Gastroesophageal sphincter (tissue), 4 donors: Measurements from ENCODE around the gene CYP4F22. TPM values are rescaled to one million over a fixed set of nuclear protein-coding genes. Genes with fewer than 3 reads are reported as not detected.
"Not testable (repeated sequence)": the region's sequence is repeated elsewhere in the genome, so short reads cannot be mapped to it uniquely, and the experiment has no call there.

Experiments
- ATAC-seq: fragments of 150-250 bp; one replicate; pipeline ENCODE4 v1.9.1; 2016; ENCODE audit warnings: mild to moderate bottlenecking, moderate library complexity
- H3K27ac ChIP-seq, 4 donors: fragments of 200-600 bp; sonication (generic) in 3 of 4; 1 replicate in 3 of 4; 2 replicates in 1 of 4; pipeline ENCODE4 v1.5.1; 2016 to 2019
- H3K27me3 ChIP-seq: fragments of 200-600 bp; sonication (generic); one replicate; pipeline ENCODE4 v1.5.1; 2019
- H3K36me3 ChIP-seq, 2 donors: fragments of 200-600 bp; sonication (generic); one replicate each; pipeline ENCODE4 v1.5.1; 2019; ENCODE audit warnings: control low read depth in 1 of 2
- H3K4me1 ChIP-seq, 3 donors: fragments of 200-600 bp; sonication (generic); 1 replicate in 2 of 3; 2 replicates in 1 of 3; pipeline ENCODE4 v1.5.1; 2016 to 2019; ENCODE audit warnings: control low read depth in 2 of 3
- H3K4me3 ChIP-seq, 2 donors: fragments of 200-600 bp; sonication (generic); one replicate each; pipeline ENCODE4 v1.5.1; 2019; ENCODE audit warnings: mild to moderate bottlenecking in 1 of 2, moderate library complexity in 1 of 2
- H3K9me3 ChIP-seq, 3 donors: fragments of 200-600 bp; sonication (generic); one replicate each; pipeline ENCODE4 v1.5.1; 2017 to 2019; ENCODE audit warnings: control low read depth in 2 of 3
- EP300 ChIP-seq: sonication (generic); formaldehyde crosslinking; IDR thresholded peaks from one replicate; pipeline ENCODE4 v1.6.1; 2017; ENCODE audit warnings: antibody characterized with exemption, mild to moderate bottlenecking
- POLR2A ChIP-seq, 2 donors: fragments of 450-650 bp; IDR thresholded peaks; one replicate each; pipeline ENCODE4 v1.6.1; 2017; ENCODE audit warnings: antibody characterized with exemption in 2 of 2, mild to moderate bottlenecking in 2 of 2, moderate library complexity in 1 of 2
- POLR2AphosphoS5 ChIP-seq: sonication (generic); formaldehyde crosslinking; IDR thresholded peaks from one replicate; pipeline ENCODE4 v1.6.1; 2017; ENCODE audit warnings: antibody characterized with exemption
- WGBS, 2 donors: methylation state at CpG; one replicate each; pipeline ENCODE4 v1.1.5; 2018; ENCODE audit warnings: low coverage in 1 of 2; 5-methylcytosine and 5-hydroxymethylcytosine counted together
- total RNA-seq, 4 donors: library from RNA; depleted of rRNA; stranded (reverse); fragments of >200 nt; gene quantifications; one replicate each; pipeline ENCODE4 v1.1.0, GENCODE V29; 2016
- TF ChIP-seq, protein P1 (sequence below), 4 experiments: fragments of 200-600 bp in 2 of 4; fragments of 450-650 bp in 2 of 4; sonication (generic) in 1 of 4; IDR thresholded peaks; one replicate each; pipeline ENCODE4 v1.5.1; 2017 to 2019; ENCODE audit warnings: antibody characterized with exemption in 4 of 4, mild to moderate bottlenecking in 2 of 4, moderate library complexity in 2 of 4

Gene CYP4F22
- total RNA-seq, 4 donors from 2014 or later: 0.19 to 0.47 (median 0.47) TPM; not detected in 1

DNA sequence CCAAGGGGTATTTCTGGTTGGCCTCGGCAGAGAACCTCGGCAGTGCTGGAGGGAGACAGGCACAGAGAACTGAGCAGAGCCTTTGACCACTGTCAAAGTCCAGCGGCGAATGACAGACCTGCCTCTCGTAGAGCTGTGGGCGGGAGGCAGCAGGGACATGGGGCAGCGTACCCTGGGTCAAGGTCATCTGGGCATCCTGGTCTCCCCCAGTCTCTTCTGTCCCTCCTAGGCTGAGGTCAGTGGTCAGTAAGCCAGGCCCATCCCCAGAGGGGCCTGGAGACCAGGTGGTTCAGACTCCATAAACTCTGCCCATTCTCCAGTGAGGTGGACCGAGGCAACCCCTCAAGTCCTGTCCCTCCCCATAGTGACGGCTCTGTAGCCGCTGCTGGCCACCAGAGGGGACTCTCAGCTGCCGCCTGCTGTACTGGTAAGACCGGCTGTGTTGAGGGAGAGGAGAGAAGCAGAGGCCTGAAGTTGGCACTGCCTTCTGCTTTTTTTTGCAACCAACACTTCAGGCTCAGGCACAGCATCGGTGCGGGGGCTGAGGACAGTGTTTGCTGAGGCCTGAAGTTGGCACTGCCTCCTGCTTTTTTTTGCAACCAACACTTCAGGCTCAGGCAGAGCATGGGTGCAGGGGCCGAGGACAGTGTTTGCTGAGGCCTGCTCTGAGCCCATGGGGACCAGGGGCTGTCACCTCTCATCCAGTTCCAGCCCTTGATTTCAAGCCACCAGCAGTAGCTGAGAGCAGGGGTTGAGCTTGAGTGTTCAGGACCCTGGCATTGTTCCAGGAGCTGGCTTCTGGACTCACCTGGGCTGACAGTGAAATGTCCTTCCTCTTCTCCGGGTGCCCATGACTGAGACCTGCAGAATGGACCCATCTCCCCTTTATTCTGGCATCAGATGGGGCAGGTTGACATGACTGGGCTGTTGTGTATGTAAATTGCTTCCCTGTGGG is 28.7 kb upstream of the CYP4F22 start, which contains the start of gene PGLYRP2:
TSS of gene PGLYRP2 (minus strand) at position 111 of the 955 bp plus-strand sequence. CDS start 130 bp downstream, outside the sequence.
- H3K27ac ChIP-seq: no peak within 1 kb of the TSS
- WGBS, 2 donors: 65% methylated on average over 2 of the region's 16 CpGs; no CpG with 5 or more reads in 1 of the 2 donors
- no peaks in the 10 kb centered on the region for H3K36me3 ChIP-seq
- H3K4me1 ChIP-seq: no peaks in the 10 kb centered on the region
- no peak within 1 kb of the TSS for H3K4me3 ChIP-seq
- H3K27me3 ChIP-seq: no peaks in the 10 kb centered on the region
- peaks cover 0 to 5% (median 0%) of the 10 kb centered on the region in 3 donors for H3K9me3 ChIP-seq
- no peak for ATAC-seq
- no peak for TF ChIP-seq EP300
- TF ChIP-seq, protein P1, sequence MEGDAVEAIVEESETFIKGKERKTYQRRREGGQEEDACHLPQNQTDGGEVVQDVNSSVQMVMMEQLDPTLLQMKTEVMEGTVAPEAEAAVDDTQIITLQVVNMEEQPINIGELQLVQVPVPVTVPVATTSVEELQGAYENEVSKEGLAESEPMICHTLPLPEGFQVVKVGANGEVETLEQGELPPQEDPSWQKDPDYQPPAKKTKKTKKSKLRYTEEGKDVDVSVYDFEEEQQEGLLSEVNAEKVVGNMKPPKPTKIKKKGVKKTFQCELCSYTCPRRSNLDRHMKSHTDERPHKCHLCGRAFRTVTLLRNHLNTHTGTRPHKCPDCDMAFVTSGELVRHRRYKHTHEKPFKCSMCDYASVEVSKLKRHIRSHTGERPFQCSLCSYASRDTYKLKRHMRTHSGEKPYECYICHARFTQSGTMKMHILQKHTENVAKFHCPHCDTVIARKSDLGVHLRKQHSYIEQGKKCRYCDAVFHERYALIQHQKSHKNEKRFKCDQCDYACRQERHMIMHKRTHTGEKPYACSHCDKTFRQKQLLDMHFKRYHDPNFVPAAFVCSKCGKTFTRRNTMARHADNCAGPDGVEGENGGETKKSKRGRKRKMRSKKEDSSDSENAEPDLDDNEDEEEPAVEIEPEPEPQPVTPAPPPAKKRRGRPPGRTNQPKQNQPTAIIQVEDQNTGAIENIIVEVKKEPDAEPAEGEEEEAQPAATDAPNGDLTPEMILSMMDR (IDR thresholded peaks at IDR 0.05): no peak
- no peak for TF ChIP-seq POLR2A (IDR thresholded peaks at IDR 0.05)
- no peak for TF ChIP-seq POLR2AphosphoS5

DNA sequence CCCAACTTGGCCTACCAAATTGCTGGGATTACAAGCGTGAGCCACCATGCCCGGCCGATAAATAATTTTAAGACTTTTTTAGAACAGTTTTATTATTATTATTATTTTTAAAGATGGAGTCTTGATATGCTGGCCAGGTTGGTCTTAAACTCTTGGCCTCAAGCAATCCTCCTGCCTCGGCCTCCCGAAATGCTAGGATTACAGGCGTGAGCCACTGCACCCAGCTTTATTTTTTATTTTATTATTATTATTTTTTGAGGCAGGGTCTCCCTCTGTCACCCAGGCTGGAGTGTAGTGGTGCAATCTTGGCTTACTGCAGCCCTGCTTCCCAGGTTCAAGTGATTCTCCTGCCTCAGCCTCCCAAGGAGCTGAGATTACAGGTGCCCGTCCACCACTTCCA is 27.3 kb upstream of the CYP4F22 start:
- not testable (repeated sequence) for H3K27me3 ChIP-seq, H3K27ac ChIP-seq, H3K36me3 ChIP-seq, H3K4me3 ChIP-seq, H3K9me3 ChIP-seq, H3K4me1 ChIP-seq, ATAC-seq
- 77 to 84% methylated on average over 6 to 7 of the region's 7 CpGs for WGBS, 2 donors

DNA sequence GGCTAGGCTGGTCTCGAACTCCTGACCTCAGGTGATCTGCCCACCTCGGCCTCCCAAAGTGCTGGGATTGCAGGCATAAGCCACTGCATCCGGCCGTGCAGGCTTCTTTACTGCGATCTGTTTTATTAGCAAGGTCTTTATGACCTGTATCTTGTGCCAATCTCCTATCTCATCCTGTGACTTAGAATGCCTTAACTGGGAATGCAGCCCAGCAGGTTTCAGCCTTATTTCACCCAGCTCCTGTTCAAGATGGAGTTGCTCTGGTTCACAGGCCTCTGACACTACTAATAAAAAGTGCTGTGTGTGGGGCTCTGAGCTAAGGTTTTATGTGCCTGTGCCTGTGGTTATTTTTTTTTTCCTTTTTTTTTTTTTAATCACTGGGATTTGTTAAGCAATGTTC is 22.6 kb upstream of the CYP4F22 start:
- ATAC-seq, H3K27ac ChIP-seq: not testable (repeated sequence)
- 89 to 92% methylated on average over 2 to 5 of the region's 5 CpGs for WGBS, 2 donors

DNA sequence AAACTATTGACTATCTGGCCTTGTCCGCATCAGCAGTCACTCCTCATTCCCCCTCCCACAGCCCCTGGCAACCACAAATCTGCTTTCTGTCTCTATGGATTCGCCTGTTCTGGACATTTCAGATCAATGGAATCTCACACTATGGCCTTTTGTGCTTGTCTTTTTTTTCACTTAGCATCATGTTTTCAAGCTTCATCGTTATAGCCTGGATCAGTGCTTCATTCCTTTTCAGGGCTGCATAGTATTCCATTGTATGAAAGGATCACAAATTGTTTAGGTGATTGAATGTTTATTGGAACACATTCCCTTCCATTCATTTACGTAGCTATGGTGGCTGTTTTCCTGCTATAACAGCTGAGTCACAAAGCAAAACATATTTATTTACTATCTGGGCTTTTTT is 21.3 kb upstream of the CYP4F22 start:
- H3K4me1 ChIP-seq: no peaks in the 10 kb centered on the region
- TF ChIP-seq POLR2A (IDR thresholded peaks at IDR 0.05) (no peak), POLR2AphosphoS5 (no peak), EP300 (no peak)
- TF ChIP-seq, protein P1 (IDR thresholded peaks at IDR 0.05): no peak
- ATAC-seq: no peak
- no peaks in the 10 kb centered on the region for H3K36me3 ChIP-seq
- H3K27me3 ChIP-seq: no peaks in the 10 kb centered on the region
- WGBS, 2 donors: 85 to 87% methylated on average over 4 of the region's 4 CpGs
- no peak overlapping the region for H3K4me3 ChIP-seq
- H3K9me3 ChIP-seq: no peaks in the 10 kb centered on the region
- no peak overlapping the region for H3K27ac ChIP-seq

More for the DNA sequence above, 22.6 kb upstream of the CYP4F22 start:
- not testable (repeated sequence) for H3K36me3 ChIP-seq, H3K4me1 ChIP-seq, H3K4me3 ChIP-seq, H3K9me3 ChIP-seq, H3K27me3 ChIP-seq

DNA sequence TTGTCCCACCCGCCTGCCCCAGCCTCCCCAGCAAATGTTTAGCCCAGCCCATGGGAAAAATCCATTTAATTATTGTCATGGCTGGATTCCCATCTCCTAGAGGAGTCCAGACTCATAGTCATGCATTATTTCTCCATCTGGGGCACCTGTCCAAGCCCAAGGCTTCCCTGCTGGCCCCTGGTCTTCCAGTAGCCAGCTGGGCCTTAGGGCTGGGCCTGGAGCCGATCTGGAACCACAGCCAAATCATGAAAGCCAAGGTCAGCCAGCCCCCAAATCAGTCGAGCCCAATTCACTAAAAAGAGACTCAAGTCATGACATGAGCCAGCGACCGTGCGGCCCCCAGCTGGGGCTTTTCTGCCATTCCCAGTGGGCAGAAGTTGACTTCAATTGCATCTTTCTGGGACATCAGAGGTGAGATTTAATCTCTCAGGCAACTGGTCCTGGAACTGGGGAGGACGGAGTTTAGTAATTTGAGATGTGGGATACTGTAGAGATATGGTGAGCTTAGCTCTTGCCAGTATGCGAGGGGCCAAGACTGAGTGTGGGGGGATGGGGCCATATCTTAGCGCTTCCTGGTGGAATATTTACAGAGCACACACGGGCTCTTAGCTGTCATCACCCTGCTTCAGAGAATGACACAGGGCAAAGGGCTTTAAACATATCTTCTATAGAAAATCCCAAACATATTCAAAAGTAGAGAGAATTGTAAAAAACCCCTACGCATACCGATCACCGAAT is 19.7 kb upstream of the CYP4F22 start:
- ATAC-seq: no peak
- no peak for TF ChIP-seq POLR2AphosphoS5
- TF ChIP-seq EP300: no peak
- no peak for TF ChIP-seq POLR2A (IDR thresholded peaks at IDR 0.05)
- TF ChIP-seq, protein P1 (IDR thresholded peaks at IDR 0.05): no peak
- Histone ChIP-seq H3K27me3 (no peaks in the 10 kb centered on the region), H3K4me3 (no peak overlapping the region), H3K9me3 (no peaks in the 10 kb centered on the region), H3K4me1 (no peaks in the 10 kb centered on the region), H3K27ac (no peak overlapping the region), H3K36me3 (no peaks in the 10 kb centered on the region)
- 48 to 49% methylated on average over 6 to 13 of the region's 13 CpGs for WGBS, 2 donors
